GM06990 (cell line): ENCODE measurements around the gene RPTOR.

Experiments
- DNase-seq: peaks from one replicate; pipeline ENCODE4 v3.0.0-alpha.2; 2011; ENCODE audit not compliant: insufficient read length; ENCODE audit errors: extremely low read depth
- H3K27me3 ChIP-seq: replicated peaks from 2 replicates; pipeline ENCODE4 v1.6.0; 2011; ENCODE audit warnings: low read length; ENCODE audit not compliant: control insufficient read depth, insufficient read depth
- H3K36me3 ChIP-seq: 2 replicates; pipeline ENCODE4 v1.5.1; 2011; ENCODE audit warnings: low read length; ENCODE audit not compliant: control insufficient read depth, insufficient read depth
- H3K4me3 ChIP-seq: replicated peaks from 2 replicates; pipeline ENCODE4 v1.5.1; 2011; ENCODE audit warnings: low read depth, mild to moderate bottlenecking, control low read depth, low read length
- TF ChIP-seq, protein P1 (sequence below): IDR thresholded peaks from 2 replicates; pipeline ENCODE4 v1.5.1; 2011; ENCODE audit warnings: low read length, control low read depth, mild to moderate bottlenecking, inconsistent platforms; ENCODE audit not compliant: insufficient read depth, poor library complexity, severe bottlenecking

Gene RPTOR

DNA sequence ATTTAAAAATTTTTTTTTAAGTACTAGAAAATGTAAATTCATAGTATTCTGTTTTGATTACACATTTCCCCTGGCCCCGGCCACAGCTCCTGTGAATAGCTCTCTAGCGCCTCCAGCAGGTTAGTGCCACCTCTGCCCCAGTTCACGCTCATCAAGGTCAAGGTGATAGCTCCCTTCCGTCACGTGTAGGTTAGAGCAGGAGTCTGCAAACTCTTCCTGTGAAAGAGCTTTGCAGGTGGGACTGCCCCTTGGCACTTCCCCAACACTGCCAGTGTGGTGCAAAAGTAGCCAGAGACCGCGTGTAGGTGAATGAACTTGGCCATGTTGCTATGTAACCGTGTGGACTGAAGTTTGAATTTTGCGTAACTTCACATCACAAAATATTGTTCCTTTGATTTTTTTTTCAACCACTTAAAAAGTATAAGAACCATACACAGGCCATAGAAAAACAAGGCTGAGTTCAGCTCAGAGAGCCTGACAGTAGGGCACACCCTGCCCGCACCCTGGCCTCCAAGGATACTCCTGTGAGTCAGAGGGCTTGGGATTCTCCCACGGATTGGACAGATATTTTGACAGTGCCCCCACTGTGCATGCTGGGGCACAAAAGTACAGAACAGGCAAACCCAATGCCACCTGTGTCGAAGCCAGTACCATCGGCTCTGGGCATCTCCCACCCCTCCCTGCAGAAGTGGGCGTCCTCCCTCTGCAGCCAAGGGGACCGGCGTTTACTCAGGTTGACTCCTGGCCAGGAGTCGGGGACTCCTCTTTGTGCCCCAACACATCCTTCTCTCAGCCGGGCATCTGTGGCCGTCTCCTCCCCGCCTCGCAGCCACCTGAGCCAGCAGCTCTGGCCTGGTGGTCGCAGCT, 355.0 kb downstream of the RPTOR start:
- TF ChIP-seq, protein P1, sequence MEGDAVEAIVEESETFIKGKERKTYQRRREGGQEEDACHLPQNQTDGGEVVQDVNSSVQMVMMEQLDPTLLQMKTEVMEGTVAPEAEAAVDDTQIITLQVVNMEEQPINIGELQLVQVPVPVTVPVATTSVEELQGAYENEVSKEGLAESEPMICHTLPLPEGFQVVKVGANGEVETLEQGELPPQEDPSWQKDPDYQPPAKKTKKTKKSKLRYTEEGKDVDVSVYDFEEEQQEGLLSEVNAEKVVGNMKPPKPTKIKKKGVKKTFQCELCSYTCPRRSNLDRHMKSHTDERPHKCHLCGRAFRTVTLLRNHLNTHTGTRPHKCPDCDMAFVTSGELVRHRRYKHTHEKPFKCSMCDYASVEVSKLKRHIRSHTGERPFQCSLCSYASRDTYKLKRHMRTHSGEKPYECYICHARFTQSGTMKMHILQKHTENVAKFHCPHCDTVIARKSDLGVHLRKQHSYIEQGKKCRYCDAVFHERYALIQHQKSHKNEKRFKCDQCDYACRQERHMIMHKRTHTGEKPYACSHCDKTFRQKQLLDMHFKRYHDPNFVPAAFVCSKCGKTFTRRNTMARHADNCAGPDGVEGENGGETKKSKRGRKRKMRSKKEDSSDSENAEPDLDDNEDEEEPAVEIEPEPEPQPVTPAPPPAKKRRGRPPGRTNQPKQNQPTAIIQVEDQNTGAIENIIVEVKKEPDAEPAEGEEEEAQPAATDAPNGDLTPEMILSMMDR, result peak; percentile 65

DNA sequence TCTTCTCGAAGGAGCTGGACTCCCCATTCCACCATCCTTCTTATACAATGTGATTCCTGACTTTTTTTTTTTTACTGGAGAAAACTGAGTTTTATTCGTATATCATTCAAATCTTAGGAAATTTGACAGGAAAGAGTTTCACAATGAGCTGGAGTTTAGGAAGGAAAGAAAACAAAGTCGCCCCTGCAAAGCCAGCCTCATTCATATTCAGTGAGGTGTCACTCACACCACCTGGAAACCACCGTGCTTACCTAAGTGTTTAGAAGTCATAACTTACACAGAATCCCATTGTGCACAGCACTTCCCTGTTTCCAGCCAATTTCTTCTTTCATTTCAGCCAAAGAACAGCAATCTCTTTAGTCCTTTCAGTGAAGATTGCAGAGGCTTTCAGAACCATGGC, 356.7 kb downstream of the RPTOR start:
- TF ChIP-seq, protein P1, result no peak
- H3K36me3 ChIP-seq, result peaks cover 2% of the 10 kb centered on the region
- H3K4me3 ChIP-seq, result no peak overlapping the region
- DNase-seq, result no peak
- no peaks in the 10 kb centered on the region for H3K27me3 ChIP-seq

More for the DNA sequence above, 355.0 kb downstream of the RPTOR start:
- Histone ChIP-seq H3K36me3 (peaks cover 6% of the 10 kb centered on the region), H3K27me3 (no peaks in the 10 kb centered on the region), H3K4me3 (no peak overlapping the region)
- DNase-seq, result no peak

DNA sequence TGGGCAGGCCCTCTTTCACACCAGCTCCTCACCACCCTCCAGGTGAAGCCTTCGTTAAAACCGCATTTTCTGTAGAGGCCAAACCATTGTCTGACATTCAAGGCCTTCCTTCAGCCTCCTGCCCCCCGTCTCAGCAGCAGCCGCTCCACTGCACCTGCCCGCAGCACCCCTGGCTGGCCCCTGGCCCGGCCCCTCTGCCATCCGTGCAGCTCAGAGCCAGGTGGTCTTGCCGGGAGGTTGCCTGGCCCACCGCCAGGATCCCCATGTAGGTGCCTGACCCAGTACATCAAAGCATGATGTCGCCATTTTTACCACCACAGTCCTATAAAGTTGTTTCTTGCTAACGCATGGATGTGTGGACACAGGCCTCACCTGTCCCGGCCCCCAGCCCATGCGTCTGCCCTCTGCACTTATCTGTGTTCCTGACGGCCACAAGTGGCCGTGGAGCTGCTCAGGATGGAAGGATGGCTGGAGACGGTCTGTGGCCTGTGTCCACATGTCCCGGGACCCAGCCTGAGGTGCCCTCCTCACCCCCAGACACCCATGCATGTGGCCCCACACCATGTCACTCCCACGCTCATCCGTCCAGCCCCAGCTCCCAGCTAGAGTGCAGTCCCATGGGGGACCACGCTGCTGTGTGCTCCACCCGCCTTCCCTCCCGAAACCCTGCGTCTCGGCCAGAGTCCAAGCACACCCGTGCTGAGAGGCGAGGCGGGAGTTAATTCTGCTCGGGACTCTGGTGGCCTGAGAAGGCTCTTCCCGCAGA, 357.7 kb downstream of the RPTOR start:
- peaks cover 6% of the 10 kb centered on the region for H3K36me3 ChIP-seq

DNA sequence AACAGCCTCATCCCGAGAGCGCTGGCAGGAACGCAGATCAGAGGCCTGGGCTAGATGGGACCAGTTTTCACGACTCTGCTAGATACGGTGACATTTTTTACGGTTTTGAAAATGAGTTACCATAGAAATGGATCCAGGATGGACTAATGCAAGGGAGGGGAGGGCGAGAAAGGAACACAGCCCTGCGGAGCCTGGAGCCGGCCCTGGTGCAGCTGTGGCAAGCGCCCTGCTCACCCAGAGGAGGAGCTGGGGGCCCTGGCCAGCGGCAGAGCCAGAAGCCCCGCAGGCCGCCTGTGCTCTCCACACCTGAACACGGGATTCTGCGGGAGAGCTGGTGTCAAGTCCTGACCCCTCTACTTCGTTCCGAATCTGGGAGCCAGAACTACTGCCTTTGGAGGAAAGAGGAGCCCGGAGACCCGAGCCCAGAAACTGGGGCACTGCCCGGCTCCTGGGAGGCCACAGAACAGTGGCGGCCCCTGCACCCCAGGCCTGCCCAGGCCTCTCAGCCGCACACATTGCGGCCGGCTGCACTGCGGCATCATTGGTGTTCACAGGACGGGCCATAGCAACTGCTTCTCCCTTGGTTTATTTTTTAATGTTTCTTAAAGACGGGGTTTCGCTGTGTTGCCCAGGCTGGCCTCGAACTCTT, 358.4 kb downstream of the RPTOR start:
- no peaks in the 10 kb centered on the region for H3K27me3 ChIP-seq
- TF ChIP-seq, protein P1, result no peak
- H3K4me3 ChIP-seq, result no peak overlapping the region
- peaks cover 6% of the 10 kb centered on the region for H3K36me3 ChIP-seq
- no peak for DNase-seq

More for the DNA sequence above, 357.7 kb downstream of the RPTOR start:
- no peak for DNase-seq
- Histone ChIP-seq H3K4me3 (no peak overlapping the region), H3K27me3 (no peaks in the 10 kb centered on the region)
- TF ChIP-seq, protein P1, result no peak

DNA sequence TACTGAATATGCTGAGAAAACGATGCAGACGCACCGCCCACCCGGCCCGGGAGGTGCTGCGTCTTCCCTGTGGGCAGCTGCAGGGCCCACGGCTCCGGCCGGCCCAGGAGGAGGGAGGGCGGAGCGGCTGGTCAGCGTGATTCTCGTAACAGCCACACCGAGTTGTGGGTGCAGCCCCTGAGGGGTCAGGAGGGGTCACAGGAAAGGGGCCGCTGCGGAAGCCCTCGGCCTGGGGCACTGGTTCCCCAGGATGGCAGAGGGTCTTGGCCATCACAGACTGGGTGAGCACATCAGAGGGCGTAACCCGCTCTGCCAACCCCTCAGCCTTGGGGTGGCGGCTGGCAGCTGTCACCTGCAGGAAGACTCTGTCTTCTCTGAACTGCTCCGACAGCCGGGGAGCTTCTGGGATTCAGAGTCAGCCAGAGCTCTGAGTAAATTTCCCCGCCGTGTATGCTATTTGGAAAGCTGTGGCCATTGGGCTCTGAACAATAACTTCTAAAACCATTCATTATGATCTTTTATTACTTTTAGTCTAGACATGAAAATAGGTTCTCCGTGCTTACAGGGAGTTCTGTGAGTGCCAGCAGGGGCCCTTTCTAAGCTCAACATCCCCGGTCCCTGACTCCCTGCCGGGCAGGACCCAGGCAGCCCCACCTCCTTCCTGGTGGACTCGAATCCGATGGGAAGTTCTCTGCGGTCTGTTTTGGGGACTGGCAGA, 359.6 kb downstream of the RPTOR start:
- TF ChIP-seq, protein P1, result no peak

More for the DNA sequence above, 359.6 kb downstream of the RPTOR start:
- Histone ChIP-seq H3K27me3 (no peaks in the 10 kb centered on the region), H3K4me3 (no peak overlapping the region), H3K36me3 (peaks cover 7% of the 10 kb centered on the region)
- no peak for DNase-seq
